ENCODE data around the gene SLC26A2.

SLC26A2 gene

DNA sequence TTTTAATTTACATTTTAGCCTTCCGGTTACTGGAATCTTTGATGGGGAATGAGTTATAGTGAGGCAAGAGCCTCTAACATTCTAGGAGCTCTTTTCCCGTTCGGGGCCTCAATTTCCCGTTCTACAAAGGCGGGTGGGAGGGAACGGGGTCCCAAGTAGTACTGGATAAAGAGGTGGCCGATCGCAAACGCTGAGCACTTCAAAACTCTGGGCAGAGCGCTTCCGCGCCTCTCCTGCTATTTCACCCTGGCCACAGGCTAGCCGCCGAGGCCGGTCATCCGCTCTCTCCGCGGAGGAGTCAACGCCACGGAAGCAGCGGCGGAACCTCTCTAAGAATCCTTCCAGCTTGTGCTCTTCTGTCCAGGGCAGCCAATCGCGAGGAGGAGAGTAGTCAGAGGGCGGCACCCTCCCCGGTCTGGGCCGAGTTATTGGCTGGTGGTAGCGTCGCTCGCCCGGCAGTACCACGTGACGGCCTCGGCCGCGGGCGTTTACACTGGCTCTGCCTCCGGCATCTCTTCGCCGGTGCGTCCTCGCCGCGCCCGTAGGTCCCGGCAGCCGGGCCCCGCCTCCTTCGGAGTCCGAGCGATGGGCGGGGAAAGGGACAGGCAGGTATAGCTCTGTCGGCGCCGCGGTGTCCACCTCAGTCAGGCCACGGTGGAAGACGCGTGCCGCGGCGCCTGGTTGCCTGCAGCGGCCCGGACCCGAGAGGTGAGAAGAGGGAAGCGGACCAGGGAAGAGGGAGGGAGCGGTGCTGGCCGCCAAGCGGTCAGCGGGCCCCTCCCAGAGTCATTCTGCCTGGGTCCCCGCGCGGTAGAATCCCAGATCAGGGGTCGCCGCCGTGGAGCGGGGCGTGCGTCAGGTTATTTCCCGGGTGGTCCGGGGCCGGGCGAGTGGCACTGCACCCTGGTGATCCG is at the start of gene SLC26A2:
Gene SLC26A2 (plus strand): TSS at position 487 of the 914 bp plus-strand sequence. CDS start 16,895 bp downstream, outside the sequence.
- ATAC-seq, result peak; percentile 99

DNA sequence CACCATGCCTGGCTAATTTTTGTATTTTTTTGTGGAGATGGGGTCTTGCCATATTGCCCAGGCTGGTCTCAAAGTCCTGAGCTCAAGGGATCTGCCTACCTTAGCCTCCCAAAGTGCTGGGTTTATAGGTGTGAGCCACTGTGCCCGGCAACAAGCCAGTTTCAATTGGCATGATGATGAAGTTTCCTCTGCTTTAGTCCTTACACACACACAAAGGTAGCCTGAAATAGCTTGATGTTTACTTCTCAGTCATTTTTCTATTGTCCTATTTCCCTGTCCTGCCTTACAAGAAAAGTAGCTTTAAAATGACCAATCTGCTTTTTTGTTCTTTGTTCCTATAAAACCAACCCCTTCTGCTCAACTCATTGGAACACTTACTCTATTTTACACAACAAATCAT is 49.5 kb upstream of the SLC26A2 start:
- no peak for ATAC-seq

DNA sequence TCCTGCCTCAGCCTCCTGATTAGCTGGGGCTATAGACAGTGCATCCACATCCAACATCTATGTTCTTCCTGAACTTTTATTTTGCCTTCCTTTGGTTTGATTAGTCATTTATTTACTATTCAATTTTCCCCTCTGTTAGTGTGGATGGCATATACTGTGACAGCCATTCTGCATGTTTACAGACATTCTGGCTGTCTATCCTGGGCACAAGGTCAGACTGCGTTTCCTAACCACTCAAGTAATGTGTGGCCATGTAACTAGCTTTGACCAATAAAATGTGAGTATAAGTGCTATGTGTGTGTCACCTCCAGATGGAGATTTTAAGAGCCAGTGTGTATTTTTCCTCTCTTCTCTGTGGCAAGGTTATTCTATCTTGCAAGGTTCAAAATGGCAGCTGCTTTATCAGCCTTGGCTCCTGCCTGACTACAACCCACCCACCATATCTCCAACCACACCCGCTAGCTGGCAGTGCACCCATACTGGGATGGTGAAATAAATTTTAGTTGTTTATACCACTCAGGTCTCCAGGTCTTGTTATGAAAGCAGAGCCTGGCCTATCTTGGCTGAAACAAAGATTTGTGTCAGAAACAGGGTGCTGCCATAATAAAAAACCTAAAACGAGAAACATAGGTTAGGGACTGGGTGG is 48.2 kb upstream of the SLC26A2 start:
- ATAC-seq, result no peak

DNA sequence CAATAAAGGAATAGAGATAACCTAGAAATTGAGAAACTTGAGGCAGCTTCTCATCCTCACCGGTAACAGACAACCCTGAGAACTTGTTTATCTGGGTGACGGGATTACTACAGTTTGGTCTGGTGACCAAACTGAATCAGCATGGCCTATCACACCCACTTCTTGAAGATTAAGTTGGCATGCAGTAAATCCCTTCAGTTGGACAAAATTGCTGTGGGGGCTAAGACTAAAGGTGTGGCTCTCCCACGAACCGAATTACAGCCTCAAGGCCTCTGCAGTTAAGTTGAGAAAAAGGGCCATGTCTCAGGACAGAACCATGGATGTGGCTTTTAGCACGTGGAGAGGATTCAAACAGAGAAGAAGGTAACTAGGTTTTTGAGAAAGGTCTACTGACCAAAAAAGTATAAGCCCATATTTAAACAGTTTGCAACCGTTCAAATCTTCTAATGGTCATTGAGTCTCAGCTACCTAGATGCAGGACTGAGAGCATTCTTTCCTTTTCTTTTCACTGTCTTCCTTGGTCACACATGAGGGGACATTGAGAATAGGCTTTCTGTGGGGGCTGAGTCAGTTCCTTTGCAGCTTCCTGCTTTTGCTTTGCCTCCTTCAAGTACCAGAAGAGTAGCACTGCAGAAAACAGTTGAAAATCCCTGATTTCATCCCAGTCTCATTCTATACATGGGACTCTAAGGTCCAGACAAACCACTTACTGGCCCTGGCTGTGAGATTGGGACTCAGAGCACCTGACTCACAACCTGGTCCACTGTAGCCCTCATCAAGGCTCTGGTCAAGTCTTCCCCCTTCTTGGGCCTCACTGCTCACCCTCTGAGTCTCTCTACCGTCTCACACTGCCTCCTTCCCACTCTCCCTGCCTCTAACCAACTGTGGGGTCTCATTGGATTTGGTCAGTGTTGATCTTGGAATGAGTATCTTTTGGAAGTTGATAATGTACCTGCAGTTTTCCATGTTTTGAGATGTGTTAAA is 46.8 kb upstream of the SLC26A2 start:
- no peak for ATAC-seq

DNA sequence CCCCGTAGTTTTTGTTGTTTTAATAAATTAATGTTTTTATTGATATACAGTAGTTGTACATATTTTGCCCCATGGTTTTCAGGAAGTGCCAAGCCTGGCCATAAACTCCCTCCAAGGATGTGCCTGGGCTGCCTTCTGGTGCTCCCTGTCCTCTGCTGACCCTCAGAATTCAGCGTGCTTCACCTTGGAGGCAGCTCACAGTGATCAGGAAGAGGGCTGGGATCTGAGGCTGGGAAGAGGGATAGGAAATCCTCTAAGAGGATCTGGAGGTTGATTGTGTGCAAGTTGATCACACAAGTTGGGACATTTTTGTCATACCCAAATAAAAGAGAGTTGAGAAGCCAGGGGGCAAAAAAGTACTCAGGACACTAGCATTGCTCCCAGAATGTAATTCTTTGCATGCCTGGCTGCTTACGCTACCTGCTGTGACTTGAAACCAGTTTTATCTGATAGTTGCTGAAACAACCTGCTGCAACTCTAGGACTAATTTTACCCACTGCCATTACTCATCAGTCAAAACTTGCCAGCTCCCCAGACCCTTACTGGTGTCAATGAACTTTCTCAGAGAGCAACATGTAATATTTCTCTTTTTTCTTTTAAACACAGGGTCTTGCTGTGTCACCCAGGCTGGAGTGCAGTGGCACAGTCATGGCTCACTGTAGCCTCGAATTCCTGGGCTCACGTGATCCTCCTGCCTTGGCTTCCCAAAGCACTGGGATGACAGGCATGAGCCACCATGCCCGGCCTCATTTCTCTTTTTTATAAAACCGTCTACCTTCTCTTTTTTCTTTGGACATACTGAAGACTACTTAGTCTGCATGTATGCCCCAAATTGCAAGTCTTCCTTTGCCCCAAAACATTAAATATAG is 44.9 kb upstream of the SLC26A2 start:
- no peak for ATAC-seq

DNA sequence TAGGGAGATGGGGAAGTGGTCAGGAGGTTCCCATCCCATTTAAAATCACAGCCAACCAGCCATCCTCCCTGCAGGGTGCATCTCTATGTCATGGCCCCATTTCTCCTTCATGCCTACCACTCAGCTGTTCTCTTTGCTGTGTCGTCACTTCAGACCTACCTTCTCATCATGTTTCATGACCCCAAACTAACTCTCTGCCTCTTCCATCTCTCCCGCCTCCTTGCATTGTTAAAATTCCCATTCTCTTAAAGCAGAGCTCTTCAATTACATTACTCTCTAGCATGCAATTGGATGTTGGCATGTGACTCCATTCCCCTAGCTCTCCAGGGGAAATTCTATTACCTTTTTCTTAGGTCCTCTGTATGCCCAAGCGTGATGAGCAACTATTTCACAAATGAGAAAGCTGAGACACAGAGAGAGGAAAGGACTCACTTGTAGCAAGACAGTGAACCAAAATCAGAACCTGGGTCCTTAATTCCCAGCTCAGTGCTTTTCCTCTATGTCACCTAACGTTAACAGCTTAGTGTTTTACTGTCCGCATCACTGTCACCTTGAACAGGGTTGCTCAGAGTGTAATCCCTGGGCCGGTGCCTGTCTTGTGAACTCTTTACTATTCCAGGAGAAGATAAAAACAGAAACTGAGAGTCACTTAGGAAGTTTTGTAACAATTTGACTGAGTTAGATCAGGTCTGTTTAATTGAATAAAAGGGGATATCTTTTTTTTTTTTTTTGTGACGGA is 44.1 kb upstream of the SLC26A2 start:
- no peak for ATAC-seq

DNA sequence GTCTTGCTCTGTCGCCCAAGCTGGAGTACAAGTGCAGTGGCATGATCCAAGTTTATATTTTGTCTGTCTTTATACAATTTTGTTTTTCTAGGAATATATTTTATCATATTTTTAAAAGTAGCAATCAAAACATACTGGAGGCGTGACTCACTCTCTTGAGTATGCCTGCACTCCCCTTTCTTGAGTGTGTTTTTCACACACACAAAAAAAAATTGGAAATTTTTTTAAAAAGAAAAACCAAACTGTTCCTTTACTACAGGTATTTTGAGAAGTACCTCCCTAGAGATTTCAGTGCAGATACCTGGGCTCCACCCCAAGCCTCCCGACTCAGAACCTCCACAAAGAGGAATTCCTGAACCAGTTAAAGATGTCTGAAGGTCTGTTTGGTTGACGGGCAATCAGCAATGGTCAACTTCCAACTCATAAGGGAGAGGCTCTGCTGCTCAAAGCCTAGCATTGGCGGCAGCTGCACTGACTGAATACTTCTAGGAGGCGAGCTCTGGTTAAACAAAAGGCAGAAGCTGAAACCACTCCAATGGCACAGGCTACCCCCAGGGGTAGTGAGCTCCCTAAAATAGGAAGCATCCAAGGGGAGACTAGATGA is 43.4 kb upstream of the SLC26A2 start:
- ATAC-seq, result no peak

DNA sequence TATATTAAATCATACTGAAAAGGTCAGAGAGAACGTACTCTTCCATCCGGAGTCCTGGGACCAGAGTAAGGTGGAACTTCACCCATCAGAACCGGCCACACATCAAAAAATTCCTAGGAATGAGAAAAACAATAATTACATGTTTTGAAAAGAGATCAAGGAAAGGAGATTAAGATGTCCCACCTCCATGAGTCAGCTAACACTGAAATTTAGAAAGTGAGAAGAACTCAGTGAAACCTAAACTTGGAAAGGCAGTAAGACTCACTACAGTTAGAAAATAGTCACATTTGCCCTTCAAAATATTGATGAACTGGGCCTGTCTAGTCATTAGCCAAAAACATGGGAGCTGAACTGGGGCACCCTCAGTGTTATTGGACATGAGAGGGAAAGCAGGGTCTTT is 39.0 kb upstream of the SLC26A2 start:
- no peak for ATAC-seq

DNA sequence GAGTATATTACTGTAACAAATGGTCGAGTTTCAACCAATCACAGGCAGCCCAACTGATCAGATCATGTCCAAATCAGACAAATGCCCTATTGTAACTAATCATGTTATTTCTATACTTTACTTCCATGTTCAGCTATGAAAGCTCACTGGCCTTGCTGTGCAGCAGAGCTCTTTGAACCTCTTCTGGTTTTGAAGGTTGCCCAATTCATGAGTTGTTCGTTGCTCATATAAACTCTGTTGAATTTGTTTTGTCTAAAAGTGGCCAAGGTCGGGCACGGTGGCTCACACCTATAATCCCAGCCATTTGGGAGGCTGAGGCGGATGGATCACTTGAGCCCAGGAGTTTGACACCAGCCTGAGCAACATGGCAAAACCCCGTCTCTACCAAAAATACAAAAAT is 37.6 kb upstream of the SLC26A2 start:
- no peak for ATAC-seq

DNA sequence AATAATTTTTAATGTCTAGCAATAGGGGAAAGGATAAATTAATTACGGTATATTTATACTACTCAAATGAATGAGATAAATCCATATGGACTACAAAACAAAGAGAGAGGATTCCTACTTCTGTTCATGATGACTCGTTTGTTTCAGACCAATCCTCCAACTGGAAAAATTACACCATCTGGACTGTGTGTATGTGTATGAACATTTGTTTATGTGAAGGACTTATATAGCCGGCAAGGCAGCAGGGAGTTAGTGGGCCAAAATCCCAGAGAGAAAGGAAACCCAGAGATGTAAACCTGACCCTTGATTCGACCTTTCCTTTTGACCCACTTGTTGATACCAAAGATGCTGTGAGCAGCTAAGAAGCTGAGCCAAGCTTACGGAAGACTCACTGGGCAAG is 36.1 kb upstream of the SLC26A2 start:
- ATAC-seq, result no peak

DNA sequence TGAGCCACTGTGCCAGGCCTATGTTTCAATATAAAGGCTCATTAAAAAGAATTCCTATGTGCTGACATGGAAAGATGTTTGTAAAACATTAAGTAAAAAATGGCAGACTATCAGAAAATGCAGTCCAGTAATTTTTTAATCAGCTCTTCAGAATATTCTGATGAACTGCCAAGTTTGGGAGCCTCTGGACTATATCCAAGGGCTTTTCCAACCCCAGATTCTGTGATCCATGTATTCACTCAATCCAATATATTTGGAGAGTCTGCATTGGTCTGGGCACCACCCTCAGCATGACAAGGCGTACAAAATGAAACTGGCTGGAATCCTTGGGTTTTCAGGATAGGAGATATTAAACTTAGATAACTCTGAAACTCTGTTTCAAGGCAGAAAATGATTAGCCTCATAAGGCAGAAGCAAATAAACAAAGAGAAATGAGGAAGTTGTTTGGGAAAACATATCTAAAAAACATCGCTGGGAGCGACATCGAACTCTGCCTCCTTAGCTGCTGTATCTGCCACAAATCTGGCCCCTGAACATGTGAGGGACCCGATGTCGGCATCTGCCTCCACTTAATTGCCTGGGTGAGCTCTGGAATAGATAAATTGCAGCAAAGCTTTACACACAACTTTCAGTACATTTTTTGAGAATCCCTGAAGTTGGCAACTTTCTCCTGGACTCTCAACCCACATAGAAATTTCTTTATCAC is 30.4 kb upstream of the SLC26A2 start:
- no peak for ATAC-seq

DNA sequence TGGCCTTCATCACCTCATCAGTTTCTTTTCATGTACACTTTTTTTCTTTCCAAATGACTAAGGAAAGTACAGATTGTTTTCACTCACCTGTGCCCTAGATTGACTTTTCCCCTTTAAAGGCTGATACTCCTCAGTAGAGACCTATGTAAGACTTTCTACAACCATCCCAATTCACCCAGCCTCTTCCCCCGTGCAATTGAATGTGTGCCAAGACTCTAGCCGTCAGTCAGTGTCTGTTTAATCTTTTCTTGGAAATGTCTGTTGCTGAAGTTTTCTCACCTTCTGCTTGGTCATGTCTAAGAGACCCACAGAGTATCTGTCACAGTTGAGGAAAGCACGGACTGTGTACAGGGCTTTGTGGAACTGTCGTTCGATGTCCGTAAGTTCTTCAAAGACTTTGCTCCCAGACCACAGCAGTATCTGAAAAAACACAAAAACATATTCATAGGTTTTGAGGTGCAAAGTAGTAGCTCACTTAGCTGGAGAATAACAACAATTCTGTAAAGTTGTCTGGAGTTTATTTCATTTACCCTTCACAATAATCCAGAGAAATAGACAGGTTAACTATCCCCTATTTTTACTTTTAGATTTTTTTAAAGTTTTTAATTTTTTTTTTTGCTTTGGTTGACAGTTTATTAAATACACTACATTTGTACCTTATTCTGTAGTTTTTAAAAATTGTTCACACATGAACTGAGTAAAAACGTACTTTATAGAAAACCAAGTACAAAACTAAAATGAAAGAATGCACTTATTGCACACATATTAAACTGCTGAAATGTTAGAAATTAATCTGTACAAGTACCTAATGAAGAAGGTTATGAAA is 29.6 kb upstream of the SLC26A2 start:
- ATAC-seq, result no peak

DNA sequence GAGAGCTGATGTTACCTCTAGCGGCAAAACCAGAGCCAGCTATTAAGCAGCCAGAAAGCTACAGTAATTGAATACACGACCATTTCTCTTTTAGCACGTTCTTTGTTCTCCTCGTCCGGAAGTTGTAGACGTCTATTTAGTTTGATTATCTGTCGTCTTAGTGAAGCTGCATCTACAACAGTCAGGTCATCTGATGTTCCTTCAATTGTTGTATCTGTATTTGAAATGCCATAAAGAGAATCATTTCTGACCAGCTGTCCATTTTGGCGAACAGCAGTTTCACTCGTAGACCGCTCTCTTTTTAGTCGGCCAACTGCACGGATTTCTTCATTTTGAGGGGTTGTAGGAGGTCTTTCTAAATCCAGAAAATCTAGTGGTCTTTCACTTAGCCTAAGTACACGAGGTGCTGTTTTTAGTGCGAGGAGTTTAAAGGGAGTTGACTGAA is 28.5 kb upstream of the SLC26A2 start:
- ATAC-seq, result no peak

DNA sequence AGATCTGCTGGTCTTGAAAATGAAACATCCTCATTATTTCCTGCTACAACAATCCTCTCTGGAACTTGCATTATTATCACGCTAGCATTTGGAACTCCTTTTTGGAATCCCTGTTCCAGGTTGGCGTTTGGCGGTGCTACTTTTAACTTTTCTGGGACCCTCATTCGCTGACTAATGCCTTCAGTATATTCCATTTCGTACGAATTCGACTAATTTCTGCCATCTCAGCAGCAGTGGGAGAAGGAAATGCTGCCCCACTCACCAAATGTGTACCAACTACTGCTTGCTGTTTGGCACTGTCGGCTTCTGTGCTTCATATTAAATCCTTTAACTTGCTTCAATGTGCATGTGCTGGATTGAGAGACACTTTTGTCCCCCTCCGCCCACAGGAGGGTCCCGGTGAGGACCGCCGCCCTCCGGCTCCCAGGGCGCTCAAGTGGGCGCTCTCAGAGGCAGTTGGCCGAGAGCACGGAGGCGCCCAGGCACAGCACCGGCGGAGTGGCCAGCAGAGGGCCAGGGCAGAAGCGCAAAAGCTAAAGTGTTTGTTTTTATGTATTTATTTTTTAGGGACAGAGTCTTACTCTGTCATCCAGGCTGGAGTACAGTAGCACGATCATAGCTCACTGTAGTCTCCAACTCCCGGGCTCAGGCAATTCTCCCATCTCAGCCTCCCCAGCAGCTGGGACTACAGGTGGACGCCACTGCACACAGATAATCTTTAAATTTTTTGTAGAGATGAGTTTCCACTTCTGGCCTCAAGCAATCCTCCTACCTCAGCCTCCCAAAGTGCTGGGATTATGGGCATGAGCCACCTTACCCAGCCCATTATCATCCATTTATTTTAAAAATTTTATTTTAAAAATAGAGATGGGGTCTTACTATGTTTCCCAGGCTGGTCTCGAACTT is 27.9 kb upstream of the SLC26A2 start:
- ATAC-seq, result no peak

DNA sequence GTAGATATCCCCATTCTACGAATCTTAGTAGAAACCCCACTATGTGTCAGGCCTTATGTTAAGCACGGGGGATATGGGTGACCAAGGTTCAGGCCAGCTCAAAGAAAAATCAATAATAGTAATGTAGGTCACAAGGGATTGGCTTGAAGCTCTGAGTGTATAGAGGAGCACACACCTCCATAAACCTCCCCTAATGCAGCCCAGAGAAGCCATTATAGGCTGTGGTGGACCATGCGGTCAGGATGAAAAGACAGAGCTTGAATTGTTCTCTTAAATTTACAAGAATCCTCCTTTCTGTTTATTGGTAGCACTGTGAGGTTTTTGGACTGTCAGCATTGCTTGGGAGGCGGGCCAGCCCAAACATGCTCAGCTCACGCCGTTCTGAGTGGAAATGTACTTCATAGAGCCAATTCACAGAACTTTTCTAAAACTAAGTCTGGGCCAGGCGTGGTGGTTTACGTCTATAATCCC is 25.1 kb upstream of the SLC26A2 start:
- ATAC-seq, result no peak

DNA sequence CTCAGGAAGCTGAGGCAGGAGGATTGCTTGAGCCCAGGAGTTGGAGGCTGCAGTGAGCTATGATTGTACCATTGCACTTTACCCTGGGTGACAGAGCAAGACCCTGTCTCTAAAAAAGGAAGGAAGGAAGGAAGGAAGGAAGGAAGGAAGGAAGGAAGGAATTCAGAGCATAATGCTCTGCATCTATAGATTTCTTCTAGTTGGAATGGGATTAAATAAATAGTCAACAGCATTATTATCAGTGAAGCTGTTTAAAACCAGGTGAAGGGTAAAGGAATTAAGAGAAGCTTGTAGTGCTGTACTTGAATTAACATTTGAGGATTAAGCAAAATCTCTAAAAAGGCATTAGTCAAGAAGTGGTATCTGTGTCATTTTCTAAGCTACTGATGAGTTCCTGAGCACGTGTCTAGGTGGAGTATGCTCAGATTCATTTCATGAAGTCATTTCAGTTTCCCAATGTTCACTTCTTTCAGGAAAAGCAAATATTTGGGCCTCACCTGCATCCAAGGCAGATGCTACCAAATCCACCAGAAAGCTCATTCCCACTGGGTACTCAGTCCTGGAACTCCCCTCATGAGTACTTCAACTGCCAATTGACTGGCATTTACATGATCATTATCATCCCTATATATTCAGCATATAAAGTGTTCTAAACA is 24.4 kb upstream of the SLC26A2 start:
- no peak for ATAC-seq

DNA sequence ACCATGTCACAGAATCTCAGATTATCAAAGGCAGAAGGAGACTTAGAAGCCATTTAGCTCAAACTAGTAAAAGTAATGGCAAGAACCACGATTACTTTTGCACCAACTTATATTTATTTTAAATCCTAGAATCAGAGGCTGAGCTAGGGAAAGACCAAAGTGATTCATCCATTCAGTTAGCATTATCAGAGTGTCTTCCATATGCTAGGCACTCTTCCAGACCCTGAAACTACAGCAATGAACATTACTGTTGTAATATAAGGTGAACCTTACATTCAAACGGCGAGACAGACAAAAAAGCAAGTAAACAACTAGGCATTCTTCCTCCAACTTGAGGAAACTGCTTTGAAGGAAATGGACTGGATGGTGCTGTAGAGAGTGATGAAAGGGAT is 23.9 kb upstream of the SLC26A2 start:
- ATAC-seq, result no peak
